B cell (primary cell): ENCODE measurements around the gene SPATA21. TPM values are rescaled to one million over a fixed set of nuclear protein-coding genes. Genes with fewer than 3 reads are reported as not detected.
A peak's percentile ranks its signal among the peaks of the same experiment; 100 is the strongest.

Source experiments
- ATAC-seq: fragments of 200-7000 bp; cut with Tn5 transposase; one replicate; pipeline ENCODE4 v1.10.0; 2021; ENCODE audit warnings: low read depth, mild to moderate bottlenecking, moderate number of reproducible peaks, moderate library complexity
- CTCF ChIA-PET: fragments of 350-600 bp; sonication (Branson Sonifier 250); formaldehyde crosslinking; loops from one replicate; lab custom pipeline; 2021; ENCODE audit warnings: antibody characterized with exemption, inconsistent platforms; lab: Charles Lee
- POLR2A ChIA-PET: fragments of 350-600 bp; sonication (Branson Sonifier 250); formaldehyde crosslinking; loops from one replicate; lab custom pipeline; 2021; ENCODE audit warnings: antibody characterized with exemption; lab: Charles Lee
- DNase-seq: peaks from one replicate; pipeline ENCODE4 v3.0.0; 2013
- H2AFZ ChIP-seq: 2 replicates; pipeline ENCODE4 v1.6.1; 2012; ENCODE audit warnings: mild to moderate bottlenecking, low read depth, low read length; ENCODE audit not compliant: insufficient read depth, poor library complexity, severe bottlenecking
- H3K27ac ChIP-seq, 2 donors: 1 replicate in 1 of 2; 2 replicates in 1 of 2; pipeline ENCODE4 v1.5.1; 2012 to 2013; ENCODE audit warnings: low read length in 2 of 2, mild to moderate bottlenecking in 2 of 2, moderate library complexity in 1 of 2
- H3K27me3 ChIP-seq, 4 experiments: fragments of 200-600 bp in 1 of 4; sonication (generic) in 1 of 4; replicated peaks in 1 of 4; 1 replicate in 2 of 4; 2 replicates in 2 of 4; pipeline versions ENCODE4 v1.6.1 to v1.7.0; 2013 to 2016; ENCODE audit warnings: low read length in 3 of 4, mild to moderate bottlenecking in 2 of 4, mixed read lengths in 1 of 4, moderate library complexity in 1 of 4; ENCODE audit not compliant: insufficient read depth in 4 of 4, control insufficient read depth in 3 of 4; ENCODE audit errors: control extremely low read depth in 1 of 4
- H3K36me3 ChIP-seq, 2 experiments: replicated peaks in 1 of 2; 1 replicate in 1 of 2; 2 replicates in 1 of 2; pipeline versions ENCODE4 v1.6.1 to v1.7.1; 2013; ENCODE audit warnings: low read length in 1 of 2; ENCODE audit not compliant: insufficient read depth in 2 of 2, control insufficient read depth in 1 of 2; ENCODE audit errors: control extremely low read depth in 1 of 2, extremely low read depth in 1 of 2
- H3K4me1 ChIP-seq, 2 donors: fragments of 200-600 bp in 1 of 2; sonication (generic) in 1 of 2; 1 replicate in 1 of 2; 2 replicates in 1 of 2; pipeline versions ENCODE4 v1.5.1 to v1.6.1; 2013 to 2017; ENCODE audit warnings: low read length in 2 of 2; ENCODE audit not compliant: control insufficient read depth in 2 of 2, insufficient read depth in 2 of 2
- H3K4me2 ChIP-seq: replicated peaks from 2 replicates; pipeline ENCODE3; 2012; ENCODE audit warnings: mild to moderate bottlenecking, low read depth, low read length; ENCODE audit not compliant: poor library complexity, severe bottlenecking
- H3K4me3 ChIP-seq, 5 experiments: fragments of 200-600 bp in 1 of 5; sonication (generic) in 1 of 5; 1 replicate in 3 of 5; 2 replicates in 2 of 5; pipeline versions ENCODE4 v1.5.1 to v1.7.0; 2011 to 2016; ENCODE audit warnings: low read length in 4 of 5, mild to moderate bottlenecking in 4 of 5, low read depth in 2 of 5, control low read depth in 1 of 5, moderate library complexity in 1 of 5; ENCODE audit not compliant: insufficient read depth in 1 of 5; ENCODE audit errors: control extremely low read depth in 1 of 5, extremely low read depth in 1 of 5
- H3K79me2 ChIP-seq: fragments of 200-600 bp; sonication (generic); one replicate; pipeline ENCODE4 v1.6.0; 2016; ENCODE audit warnings: low read length; ENCODE audit not compliant: control insufficient read depth, insufficient read depth
- H3K9ac ChIP-seq: fragments of 200-600 bp; sonication (generic); 2 replicates; pipeline ENCODE4 v1.6.1; 2017; ENCODE audit warnings: mild to moderate bottlenecking, low read length, moderate library complexity
- H3K9me3 ChIP-seq, 3 donors: one replicate each; pipeline versions ENCODE4 v1.6.1 to v1.7.1; 2013; ENCODE audit warnings: low read length in 2 of 3; ENCODE audit not compliant: control insufficient read depth in 2 of 3, insufficient read depth in 1 of 3; ENCODE audit errors: control extremely low read depth in 1 of 3
- H4K20me1 ChIP-seq: 2 replicates; pipeline ENCODE4 v1.6.0; 2012; ENCODE audit warnings: mild to moderate bottlenecking, low read length; ENCODE audit not compliant: insufficient read depth, control insufficient read depth, poor library complexity, severe bottlenecking
- H3K27ac Mint-ChIP-seq: one replicate; pipeline ENCODE4 v1.8.0; 2021; ENCODE audit warnings: mixed read lengths
- H3K27me3 Mint-ChIP-seq: one replicate; pipeline ENCODE4 v1.8.0; 2021; ENCODE audit warnings: mixed read lengths
- H3K4me1 Mint-ChIP-seq: one replicate; pipeline ENCODE4 v1.8.0; 2021; ENCODE audit warnings: mixed read lengths
- H3K4me3 Mint-ChIP-seq: one replicate; pipeline ENCODE4 v1.8.0; 2021; ENCODE audit warnings: mixed read lengths
- H3K9me3 Mint-ChIP-seq: one replicate; pipeline ENCODE4 v1.8.0; 2022; ENCODE audit warnings: mixed read lengths; ENCODE audit not compliant: insufficient read depth
- EZH2 ChIP-seq: IDR thresholded peaks from 2 replicates; pipeline ENCODE4 v1.6.1; 2012; ENCODE audit warnings: borderline replicate concordance, low read depth, mild to moderate bottlenecking, moderate library complexity, low read length; ENCODE audit not compliant: insufficient read depth, poor library complexity, severe bottlenecking
- WGBS: methylation state at CpG from one replicate; pipeline ENCODE4 v1.1.5; 2013; ENCODE audit warnings: missing lambda C conversion rate; ENCODE audit not compliant: insufficient coverage; 5-methylcytosine and 5-hydroxymethylcytosine counted together
- intact Hi-C: fragments of 100-400 bp; cut with micrococcal nuclease; formaldehyde crosslinking; loops from one replicate; pipeline ENCODE4 v1.10.0; 2022
- polyA plus RNA-seq: library from polyadenylated mRNA; depleted of rRNA; stranded (reverse); fragments of >200 nt; gene quantifications from 2 replicates; pipeline ENCODE4 v1.2.3, GENCODE V29; 2012
- total RNA-seq, 2 donors: library from RNA; stranded (reverse); fragments of 120-200 nt in 1 of 2; gene quantifications; 1 replicate in 1 of 2; 2 replicates in 1 of 2; pipeline versions ENCODE4 v1.2.3 to v1.2.4, GENCODE V29; 2013 to 2022
- TF ChIP-seq, protein P1 (sequence below): fragments of 200-600 bp; IDR thresholded peaks from one replicate; pipeline ENCODE4 v1.8.0; 2022; ENCODE audit warnings: antibody characterized with exemption, mild to moderate bottlenecking

The SPATA21 gene
- total and polyA plus RNA-seq, 2 donors (not counting 1 experiment from before 2014, with no cell fraction given) = 0.01 TPM; not detected in 1

DNA sequence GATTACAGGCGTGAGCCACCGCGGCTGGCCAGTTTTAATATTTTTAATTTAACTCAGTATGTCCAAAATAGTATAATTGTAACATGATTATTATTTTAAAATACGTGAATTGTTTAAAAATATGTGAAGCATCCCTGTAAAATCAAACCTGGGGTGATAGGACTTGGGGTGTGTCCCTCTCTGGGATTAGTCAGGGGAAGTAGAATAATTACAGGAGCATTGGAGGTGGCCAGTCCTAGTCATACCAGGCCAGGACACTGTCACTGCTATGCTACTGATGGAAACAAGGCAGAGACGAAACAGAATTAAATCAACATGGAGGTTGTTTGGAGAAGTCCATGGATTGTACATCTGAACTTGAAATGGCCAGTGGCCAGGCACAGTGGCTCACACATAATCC is 53.3 kb downstream of the SPATA21 start:
- WGBS = 86% methylated on average over 1 of the region's 5 CpGs
- no peak for TF ChIP-seq EZH2
- TF ChIP-seq, protein P1, sequence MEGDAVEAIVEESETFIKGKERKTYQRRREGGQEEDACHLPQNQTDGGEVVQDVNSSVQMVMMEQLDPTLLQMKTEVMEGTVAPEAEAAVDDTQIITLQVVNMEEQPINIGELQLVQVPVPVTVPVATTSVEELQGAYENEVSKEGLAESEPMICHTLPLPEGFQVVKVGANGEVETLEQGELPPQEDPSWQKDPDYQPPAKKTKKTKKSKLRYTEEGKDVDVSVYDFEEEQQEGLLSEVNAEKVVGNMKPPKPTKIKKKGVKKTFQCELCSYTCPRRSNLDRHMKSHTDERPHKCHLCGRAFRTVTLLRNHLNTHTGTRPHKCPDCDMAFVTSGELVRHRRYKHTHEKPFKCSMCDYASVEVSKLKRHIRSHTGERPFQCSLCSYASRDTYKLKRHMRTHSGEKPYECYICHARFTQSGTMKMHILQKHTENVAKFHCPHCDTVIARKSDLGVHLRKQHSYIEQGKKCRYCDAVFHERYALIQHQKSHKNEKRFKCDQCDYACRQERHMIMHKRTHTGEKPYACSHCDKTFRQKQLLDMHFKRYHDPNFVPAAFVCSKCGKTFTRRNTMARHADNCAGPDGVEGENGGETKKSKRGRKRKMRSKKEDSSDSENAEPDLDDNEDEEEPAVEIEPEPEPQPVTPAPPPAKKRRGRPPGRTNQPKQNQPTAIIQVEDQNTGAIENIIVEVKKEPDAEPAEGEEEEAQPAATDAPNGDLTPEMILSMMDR = no peak
- no peaks in the 10 kb centered on the region for H3K9me3 Mint-ChIP-seq
- peaks cover 60% of the 10 kb centered on the region for H3K4me1 Mint-ChIP-seq
- H3K4me3 ChIP-seq = no peak overlapping the region
- ChIA-PET POLR2A (no interaction called here), CTCF (no interaction called here)
- H3K4me2 ChIP-seq = no peak overlapping the region
- ATAC-seq (no peak), DNase-seq (no peak)
- H3K79me2 ChIP-seq = peaks cover 97% of the 10 kb centered on the region
- no peaks in the 10 kb centered on the region for H3K27me3 ChIP-seq
- peaks cover 45 to 46% of the 10 kb centered on the region in 2 donors for H3K4me1 ChIP-seq
- H3K27me3 Mint-ChIP-seq = no peaks in the 10 kb centered on the region
- H3K36me3 ChIP-seq = peaks cover 1 to 27% of the 10 kb centered on the region in 2 experiments
- H4K20me1 ChIP-seq = peaks cover 96% of the 10 kb centered on the region
- H3K9me3 ChIP-seq = no peaks in the 10 kb centered on the region
- peak overlapping the region in 1 of 2 donors; percentile 76 for H3K27ac ChIP-seq
- intact Hi-C loops = no loop called here
- no peak overlapping the region for H2AFZ ChIP-seq
- no peak overlapping the region for H3K9ac ChIP-seq
- H3K4me3 Mint-ChIP-seq = no peak overlapping the region
- peak overlapping the region; percentile 53 for H3K27ac Mint-ChIP-seq

DNA sequence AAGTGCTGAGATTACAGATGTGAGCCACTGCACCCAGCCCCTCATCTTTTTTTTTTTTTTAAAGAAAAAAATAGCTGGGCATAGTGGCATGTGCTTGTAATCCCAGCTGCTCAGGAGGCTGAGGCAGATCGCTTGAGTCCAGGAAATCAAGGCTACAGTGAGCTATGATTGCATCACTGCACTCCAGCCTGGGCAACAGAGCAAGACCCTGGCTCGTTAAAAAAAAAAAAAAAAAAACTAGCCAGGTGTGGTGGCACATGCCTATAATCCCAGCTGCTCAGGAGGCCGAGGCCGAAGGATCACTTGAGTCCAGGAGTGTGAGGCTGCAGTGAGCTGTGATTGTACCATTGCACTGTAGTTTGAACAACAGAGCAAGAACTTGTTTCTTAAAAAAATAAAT is 56.4 kb downstream of the SPATA21 start:
- H3K9ac ChIP-seq = no peak overlapping the region
- peaks cover 20 to 28% of the 10 kb centered on the region in 2 donors for H3K4me1 ChIP-seq
- TF ChIP-seq EZH2 = no peak
- TF ChIP-seq, protein P1 = no peak
- 62% methylated on average over 4 of the region's 4 CpGs for WGBS
- peaks cover 96% of the 10 kb centered on the region for H4K20me1 ChIP-seq
- H3K9me3 ChIP-seq = no peaks in the 10 kb centered on the region
- ChIA-PET CTCF (interaction anchor here (0.7 kb wide), 1 partner anchor 253 kb away, joined by 3 read pairs; no protein-coding TSS in a partner anchor), POLR2A (interaction anchor here (0.6 kb wide), 1 partner anchor 11 kb away, joined by 3 read pairs; no protein-coding TSS in a partner anchor)
- peaks cover 58% of the 10 kb centered on the region for H3K4me1 Mint-ChIP-seq
- DNase-seq = no peak
- H3K27me3 ChIP-seq = no peaks in the 10 kb centered on the region
- H3K4me3 Mint-ChIP-seq = no peak overlapping the region
- H3K27me3 Mint-ChIP-seq = no peaks in the 10 kb centered on the region
- H2AFZ ChIP-seq = no peak overlapping the region
- peaks cover 100% of the 10 kb centered on the region for H3K79me2 ChIP-seq
- no peak for ATAC-seq
- no peak overlapping the region for H3K4me2 ChIP-seq
- no peak overlapping the region for H3K27ac ChIP-seq
- H3K9me3 Mint-ChIP-seq = no peaks in the 10 kb centered on the region
- H3K27ac Mint-ChIP-seq = no peak overlapping the region
- no peak overlapping the region for H3K4me3 ChIP-seq
- H3K36me3 ChIP-seq = peaks cover 3 to 27% of the 10 kb centered on the region in 2 experiments
- intact Hi-C loops = no loop called here
